Small intestine (tissue), 7 donors: Measurements from ENCODE around the gene VDR. TPM values are rescaled to one million over a fixed set of nuclear protein-coding genes. Genes with fewer than 3 reads are reported as not detected.
"Not testable (repeated sequence)": the region's sequence is repeated elsewhere in the genome, so short reads cannot be mapped to it uniquely, and the experiment has no call there.

ENCODE experiments used
- DNase-seq, 2 donors: peaks; one replicate each; pipeline versions ENCODE4 v3.0.0 to v3.0.0-alpha.2; 2013
- FAIRE-seq: peaks from 2 replicates; lab custom pipeline; 2012; peaks lifted over from hg19 to GRCh38; lab: Jason Lieb, UNC
- H3K27ac ChIP-seq, 3 donors: one replicate each; pipeline ENCODE4 v1.5.1; 2013; ENCODE audit warnings: low read length in 2 of 3, mild to moderate bottlenecking in 2 of 3, control low read depth in 1 of 3, inconsistent platforms in 1 of 3, low read depth in 1 of 3, moderate library complexity in 1 of 3
- H3K27me3 ChIP-seq, 3 donors: one replicate each; pipeline ENCODE4 v1.6.1; 2013; ENCODE audit warnings: low read length in 3 of 3, inconsistent platforms in 1 of 3; ENCODE audit not compliant: control insufficient read depth in 3 of 3, insufficient read depth in 3 of 3
- H3K36me3 ChIP-seq, 3 donors: one replicate each; pipeline ENCODE4 v1.6.1; 2013; ENCODE audit warnings: low read length in 3 of 3, inconsistent platforms in 1 of 3, low read depth in 1 of 3, mild to moderate bottlenecking in 1 of 3, moderate library complexity in 1 of 3; ENCODE audit not compliant: control insufficient read depth in 3 of 3, insufficient read depth in 2 of 3
- H3K4me1 ChIP-seq, 3 donors: one replicate each; pipeline ENCODE4 v1.6.1; 2013; ENCODE audit warnings: low read length in 2 of 3, inconsistent platforms in 1 of 3, low read depth in 1 of 3, mild to moderate bottlenecking in 1 of 3, moderate library complexity in 1 of 3; ENCODE audit not compliant: control insufficient read depth in 3 of 3, insufficient read depth in 2 of 3
- H3K4me3 ChIP-seq, 3 donors: one replicate each; pipeline ENCODE4 v1.5.1; 2013; ENCODE audit warnings: low read length in 3 of 3, control low read depth in 1 of 3, inconsistent platforms in 1 of 3, low read depth in 1 of 3, mild to moderate bottlenecking in 1 of 3, moderate library complexity in 1 of 3
- H3K9me3 ChIP-seq, 2 donors: one replicate each; pipeline ENCODE4 v1.6.1; 2013; ENCODE audit warnings: low read depth in 1 of 2, low read length in 1 of 2; ENCODE audit not compliant: control insufficient read depth in 2 of 2, insufficient read depth in 1 of 2
- WGBS, 3 donors: extraction: QIAGEN DNeasy Blood & Tissue Kit; methylation state at CpG; one replicate each; pipeline ENCODE4 v1.1.7; 2013; 5-methylcytosine and 5-hydroxymethylcytosine counted together
- polyA plus RNA-seq, 4 donors: library from polyadenylated mRNA; stranded (reverse) in 3 of 4; unstranded in 1 of 4; fragments of 200-250 nt in 3 of 4; fragments of 120-200 nt in 1 of 4; gene quantifications; one replicate each; pipeline versions ENCODE4 v1.2.1 to v1.2.3, GENCODE V29; 2013
- donor health status: healthy with polysubstance abuse.
- donor health status: control.
- donor health status: control.
- donor health status: Bipolar disorder and iron deficiency.
- donor health status: healthy.

The VDR gene
- polyA plus RNA-seq, 4 donors = 16.6 to 61.0 (median 41.9) TPM

DNA sequence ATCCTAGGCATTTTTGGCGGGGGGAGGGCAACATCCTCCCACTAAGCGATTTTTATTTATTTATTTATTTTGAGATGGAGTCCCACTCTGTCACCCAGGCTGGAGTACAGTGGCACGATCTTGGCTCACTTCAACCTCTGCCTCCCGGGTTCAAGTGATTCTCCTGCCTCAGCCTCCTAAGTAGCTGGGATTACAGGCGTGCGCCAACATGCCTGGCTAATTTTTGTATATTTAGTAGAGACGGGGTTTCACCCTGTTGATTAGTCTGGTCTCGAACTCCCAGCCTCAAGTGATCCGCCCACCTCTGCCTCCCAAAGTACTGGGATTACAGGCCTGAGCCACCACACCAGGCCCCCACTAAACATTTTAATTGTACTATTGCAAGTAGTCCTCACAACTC, 95.3 kb downstream of the VDR start:
- H3K4me1 ChIP-seq = peaks cover 0 to 38% (median 32%) of the 10 kb centered on the region in 3 donors
- not testable (repeated sequence) for FAIRE-seq

GRCh38 chr12:47808574-47809365, 96.0 kb downstream of the VDR start:
- WGBS, 3 donors = 57 to 80% (median 64%) methylated on average over 9 of the region's 9 CpGs
- FAIRE-seq = no peak
- H3K4me1 ChIP-seq = peaks cover 0 to 36% (median 25%) of the 10 kb centered on the region in 3 donors
- no peaks in the 10 kb centered on the region for H3K9me3 ChIP-seq
- H3K27ac ChIP-seq = peak overlapping the region; percentile 30 to 88 (median 39)
- peaks cover 0 to 36% (median 0%) of the 10 kb centered on the region in 3 donors for H3K36me3 ChIP-seq
- no peak overlapping the region for H3K4me3 ChIP-seq
- H3K27me3 ChIP-seq = no peaks in the 10 kb centered on the region
- DNase-seq = no peak

More for the DNA sequence above, 95.3 kb downstream of the VDR start:
- not testable (repeated sequence) for H3K9me3 ChIP-seq, H3K4me3 ChIP-seq, H3K27me3 ChIP-seq, DNase-seq
- peak overlapping the region in 1 of 3 donors; percentile 96 for H3K27ac ChIP-seq
- 83 to 90% (median 85%) methylated on average over 9 of the region's 9 CpGs for WGBS, 3 donors
- H3K36me3 ChIP-seq = peaks cover 0 to 38% (median 0%) of the 10 kb centered on the region in 3 donors

DNA sequence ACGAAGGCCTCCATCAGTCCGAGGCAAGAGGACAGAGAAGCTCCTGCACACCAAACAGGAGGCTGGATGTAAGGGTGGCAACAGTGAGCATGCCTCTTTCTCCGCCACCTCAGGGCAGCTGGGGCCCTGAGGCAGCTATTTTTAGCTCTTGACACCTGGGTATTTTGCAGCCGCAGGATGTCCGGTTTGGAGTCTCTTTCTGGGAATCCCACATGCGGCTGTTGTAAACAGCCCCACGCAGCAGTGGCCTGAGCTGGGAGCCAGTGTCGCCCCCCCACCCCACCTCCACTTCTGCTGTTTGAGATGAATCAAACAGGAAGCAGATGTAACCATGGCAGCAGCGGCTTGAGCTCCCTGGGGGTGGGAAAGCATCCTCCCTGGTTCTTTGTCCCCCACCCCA, 96.7 kb downstream of the VDR start:
- Histone ChIP-seq H3K9me3 (no peaks in the 10 kb centered on the region), H3K27me3 (no peaks in the 10 kb centered on the region), H3K4me3 (no peak overlapping the region), H3K4me1 (peaks cover 0 to 29% (median 22%) of the 10 kb centered on the region in 3 donors), H3K27ac (peak overlapping the region; percentile 30 to 88 (median 39)), H3K36me3 (peaks cover 0 to 41% (median 0%) of the 10 kb centered on the region in 3 donors)
- WGBS, 3 donors = 35 to 69% (median 48%) methylated on average over 9 of the region's 9 CpGs
- DNase-seq (peak; percentile 36 to 39), FAIRE-seq (no peak)

GRCh38 chr12:47807338-47807737, 97.5 kb downstream of the VDR start:
- Histone ChIP-seq H3K4me1 (peaks cover 0 to 24% (median 22%) of the 10 kb centered on the region in 3 donors), H3K36me3 (peaks cover 0 to 46% (median 0%) of the 10 kb centered on the region in 3 donors), H3K27ac (peak overlapping the region in 1 of 3 donors; percentile 88), H3K27me3 (no peaks in the 10 kb centered on the region), H3K4me3 (no peak overlapping the region), H3K9me3 (no peaks in the 10 kb centered on the region)
- FAIRE-seq = no peak
- DNase-seq = no peak
- 57 to 67% (median 66%) methylated on average over 5 of the region's 5 CpGs for WGBS, 3 donors

DNA sequence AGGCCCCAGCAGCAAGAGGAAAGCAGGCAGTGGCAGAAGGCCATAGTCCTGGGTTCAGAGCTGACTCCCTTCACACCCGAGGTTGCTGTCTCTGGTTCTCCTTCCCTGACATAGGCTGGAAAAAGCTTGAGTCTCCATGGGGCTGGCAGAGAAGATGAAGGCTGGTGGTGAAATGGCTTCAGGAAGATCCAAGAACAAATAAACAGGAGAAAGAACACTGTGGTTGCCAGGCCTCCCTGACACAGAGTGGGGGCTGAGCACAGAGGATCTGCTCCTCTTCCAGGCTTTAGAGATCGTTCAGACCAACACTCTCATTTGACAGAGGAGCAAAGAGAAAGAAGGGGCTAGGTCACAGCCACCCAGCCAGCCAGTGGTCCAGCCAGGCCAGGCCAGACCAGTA, 99.4 kb downstream of the VDR start:
- WGBS, 3 donors = 45 to 79% (median 72%) methylated on average over 2 of the region's 2 CpGs
- peak overlapping the region in 1 of 3 donors; percentile 46 for H3K27ac ChIP-seq

DNA sequence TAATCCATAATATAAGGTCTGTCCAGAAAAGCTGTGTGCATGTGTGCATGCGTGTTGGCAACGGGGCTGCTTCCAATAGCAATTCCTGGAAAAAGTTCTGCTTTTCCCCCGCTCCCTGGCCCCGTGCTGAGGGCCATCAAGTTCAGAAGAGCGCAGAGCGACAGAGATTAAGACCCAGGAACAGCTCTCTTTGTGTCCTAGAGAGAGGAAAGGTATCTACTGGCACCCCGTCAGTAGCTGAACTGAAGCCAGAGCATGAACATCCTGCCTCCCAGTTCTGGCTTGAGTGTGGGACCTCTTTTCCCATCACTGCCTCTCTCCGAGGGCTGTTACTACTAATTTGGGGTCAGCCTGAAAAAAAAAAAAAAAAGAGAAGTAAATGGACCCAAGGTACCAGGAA, 100.6 kb downstream of the VDR start:
- Histone ChIP-seq H3K4me3 (no peak overlapping the region), H3K27me3 (no peaks in the 10 kb centered on the region), H3K4me1 (peaks cover 0 to 20% (median 16%) of the 10 kb centered on the region in 3 donors), H3K27ac (no peak overlapping the region), H3K9me3 (no peaks in the 10 kb centered on the region), H3K36me3 (peaks cover 0 to 58% (median 0%) of the 10 kb centered on the region in 3 donors)
- no peak for DNase-seq
- FAIRE-seq = no peak
- WGBS, 3 donors = 72 to 86% (median 84%) methylated on average over 8 of the region's 8 CpGs

More for the DNA sequence above, 99.4 kb downstream of the VDR start:
- FAIRE-seq = no peak
- H3K4me3 ChIP-seq = no peak overlapping the region
- peaks cover 0 to 46% (median 0%) of the 10 kb centered on the region in 3 donors for H3K36me3 ChIP-seq
- DNase-seq = no peak
- H3K9me3 ChIP-seq = no peaks in the 10 kb centered on the region
- peaks cover 0 to 21% (median 16%) of the 10 kb centered on the region in 3 donors for H3K4me1 ChIP-seq
- no peaks in the 10 kb centered on the region for H3K27me3 ChIP-seq

GRCh38 chr12:47803191-47803875, 101.5 kb downstream of the VDR start:
- Histone ChIP-seq H3K9me3 (no peaks in the 10 kb centered on the region), H3K36me3 (peaks cover 0 to 61% (median 0%) of the 10 kb centered on the region in 3 donors), H3K4me1 (peaks cover 0 to 13% (median 12%) of the 10 kb centered on the region in 3 donors), H3K27ac (peak overlapping the region in 1 of 3 donors; percentile 65), H3K4me3 (no peak overlapping the region), H3K27me3 (no peaks in the 10 kb centered on the region)
- 62 to 83% (median 76%) methylated on average over 12 of the region's 12 CpGs for WGBS, 3 donors
- no peak for FAIRE-seq
- no peak for DNase-seq

DNA sequence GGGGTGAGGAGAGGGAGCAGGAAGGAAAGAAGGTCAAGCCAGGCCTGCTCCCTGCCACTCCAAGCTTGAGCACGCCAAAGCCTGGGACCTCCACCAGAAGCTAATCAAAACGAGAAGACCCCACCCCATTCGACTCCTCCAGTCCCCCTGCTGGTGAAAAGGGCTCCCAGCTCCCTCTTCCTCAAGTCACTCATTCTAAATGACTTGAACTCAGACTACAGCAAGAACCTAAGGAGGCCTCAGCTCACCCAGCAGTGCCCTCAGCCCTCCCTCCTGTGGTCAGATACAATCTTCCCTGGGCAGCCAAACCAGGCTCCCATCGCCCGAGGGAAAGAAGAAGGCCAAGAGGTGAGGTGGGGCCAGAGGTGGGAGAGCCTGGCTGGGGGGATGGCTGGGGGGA, 102.5 kb downstream of the VDR start:
- Histone ChIP-seq H3K9me3 (no peaks in the 10 kb centered on the region), H3K27me3 (no peaks in the 10 kb centered on the region), H3K4me3 (no peak overlapping the region), H3K27ac (no peak overlapping the region), H3K36me3 (peaks cover 0 to 71% (median 5%) of the 10 kb centered on the region in 3 donors), H3K4me1 (peaks cover 0 to 8% (median 3%) of the 10 kb centered on the region in 3 donors)
- DNase-seq (no peak), FAIRE-seq (no peak)
- WGBS, 3 donors = 54 to 73% (median 54%) methylated on average over 5 of the region's 5 CpGs
